NCI-H1436 (cell line): ENCODE results near the gene EIF3C.
"Not testable (repeated sequence)": the region's sequence is repeated elsewhere in the genome, so short reads cannot be mapped to it uniquely, and the experiment has no call there.

Experiments used
- DNase-seq: peaks from one replicate; lab custom pipeline; 2025; lab: John Stamatoyannopoulos, UW

Gene EIF3C, protein sequence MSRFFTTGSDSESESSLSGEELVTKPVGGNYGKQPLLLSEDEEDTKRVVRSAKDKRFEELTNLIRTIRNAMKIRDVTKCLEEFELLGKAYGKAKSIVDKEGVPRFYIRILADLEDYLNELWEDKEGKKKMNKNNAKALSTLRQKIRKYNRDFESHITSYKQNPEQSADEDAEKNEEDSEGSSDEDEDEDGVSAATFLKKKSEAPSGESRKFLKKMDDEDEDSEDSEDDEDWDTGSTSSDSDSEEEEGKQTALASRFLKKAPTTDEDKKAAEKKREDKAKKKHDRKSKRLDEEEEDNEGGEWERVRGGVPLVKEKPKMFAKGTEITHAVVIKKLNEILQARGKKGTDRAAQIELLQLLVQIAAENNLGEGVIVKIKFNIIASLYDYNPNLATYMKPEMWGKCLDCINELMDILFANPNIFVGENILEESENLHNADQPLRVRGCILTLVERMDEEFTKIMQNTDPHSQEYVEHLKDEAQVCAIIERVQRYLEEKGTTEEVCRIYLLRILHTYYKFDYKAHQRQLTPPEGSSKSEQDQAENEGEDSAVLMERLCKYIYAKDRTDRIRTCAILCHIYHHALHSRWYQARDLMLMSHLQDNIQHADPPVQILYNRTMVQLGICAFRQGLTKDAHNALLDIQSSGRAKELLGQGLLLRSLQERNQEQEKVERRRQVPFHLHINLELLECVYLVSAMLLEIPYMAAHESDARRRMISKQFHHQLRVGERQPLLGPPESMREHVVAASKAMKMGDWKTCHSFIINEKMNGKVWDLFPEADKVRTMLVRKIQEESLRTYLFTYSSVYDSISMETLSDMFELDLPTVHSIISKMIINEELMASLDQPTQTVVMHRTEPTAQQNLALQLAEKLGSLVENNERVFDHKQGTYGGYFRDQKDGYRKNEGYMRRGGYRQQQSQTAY

DNA sequence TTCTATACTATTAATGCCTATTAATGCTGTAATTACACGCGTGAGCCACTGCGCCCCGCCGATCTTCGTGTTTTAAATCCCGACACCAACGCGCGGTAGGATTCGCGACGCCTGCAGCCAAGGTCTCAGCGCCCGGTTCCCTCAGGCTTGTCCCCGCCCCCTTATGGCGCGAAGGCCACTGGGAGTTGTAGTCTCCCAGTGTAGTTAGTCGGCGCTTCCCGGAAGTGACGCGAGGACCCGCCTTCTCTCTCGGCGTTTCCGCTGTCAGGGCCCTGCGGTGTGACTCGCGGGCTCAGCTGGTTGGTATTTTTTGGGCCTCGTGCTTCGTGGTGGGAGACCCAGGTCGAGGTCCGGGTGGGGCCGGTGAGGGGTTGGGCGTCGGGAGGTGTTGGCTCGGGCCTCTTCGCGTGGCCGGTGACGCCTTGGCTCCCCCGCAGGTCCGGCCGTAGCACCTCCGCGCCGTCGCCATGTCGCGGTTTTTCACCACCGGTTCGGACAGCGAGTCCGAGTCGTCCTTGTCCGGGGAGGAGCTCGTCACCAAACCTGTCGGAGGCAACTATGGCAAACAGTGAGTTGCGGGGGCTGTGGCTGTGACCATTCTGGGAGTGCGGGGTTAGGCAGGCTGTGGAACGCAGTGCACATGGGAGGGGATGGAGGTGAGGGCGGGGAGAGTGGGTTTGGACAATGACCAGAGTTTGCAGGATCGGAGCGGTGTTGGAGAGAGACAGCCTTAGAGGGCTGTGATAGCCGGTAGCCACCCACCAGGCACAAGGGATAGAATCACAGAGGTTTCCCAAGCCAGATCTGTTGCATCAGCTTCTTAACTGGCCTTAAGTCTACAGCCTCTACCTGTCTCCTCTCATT lies at the start of gene EIF3C:
TSS of gene EIF3C (plus strand) at position 245 of the 864 bp plus-strand sequence. CDS start at position 468, 223 bp downstream.
- DNase-seq, result not testable (repeated sequence)

- DNase-seq, result not testable (repeated sequence)
Observed at GRCh38 chr16:28666264-28666663, 45.0 kb upstream of the EIF3C start.

GRCh38 chr16:28667480-28667879 lies 43.8 kb upstream of the EIF3C start:
- DNase-seq, result not testable (repeated sequence)

DNA sequence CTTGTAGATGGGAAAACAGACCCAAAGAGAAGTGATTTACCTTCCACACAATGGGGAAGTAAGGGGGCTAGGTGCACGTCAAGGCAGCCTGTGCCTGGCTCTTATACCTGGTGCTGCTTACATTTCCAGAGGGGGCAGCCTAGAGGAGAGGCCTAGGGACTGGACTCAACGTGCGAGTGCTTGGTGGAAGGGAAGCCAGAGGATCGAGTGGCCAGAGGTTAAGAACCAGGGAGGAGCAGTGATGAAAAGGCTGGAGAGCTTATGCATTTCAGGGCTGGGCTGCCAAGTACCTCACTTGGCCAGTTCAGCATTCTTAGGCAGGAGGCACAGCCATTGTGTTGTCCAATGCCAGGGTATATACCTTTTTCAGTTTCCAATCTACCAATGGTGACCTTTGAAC lies 43.1 kb upstream of the EIF3C start:
- DNase-seq, result not testable (repeated sequence)

DNA sequence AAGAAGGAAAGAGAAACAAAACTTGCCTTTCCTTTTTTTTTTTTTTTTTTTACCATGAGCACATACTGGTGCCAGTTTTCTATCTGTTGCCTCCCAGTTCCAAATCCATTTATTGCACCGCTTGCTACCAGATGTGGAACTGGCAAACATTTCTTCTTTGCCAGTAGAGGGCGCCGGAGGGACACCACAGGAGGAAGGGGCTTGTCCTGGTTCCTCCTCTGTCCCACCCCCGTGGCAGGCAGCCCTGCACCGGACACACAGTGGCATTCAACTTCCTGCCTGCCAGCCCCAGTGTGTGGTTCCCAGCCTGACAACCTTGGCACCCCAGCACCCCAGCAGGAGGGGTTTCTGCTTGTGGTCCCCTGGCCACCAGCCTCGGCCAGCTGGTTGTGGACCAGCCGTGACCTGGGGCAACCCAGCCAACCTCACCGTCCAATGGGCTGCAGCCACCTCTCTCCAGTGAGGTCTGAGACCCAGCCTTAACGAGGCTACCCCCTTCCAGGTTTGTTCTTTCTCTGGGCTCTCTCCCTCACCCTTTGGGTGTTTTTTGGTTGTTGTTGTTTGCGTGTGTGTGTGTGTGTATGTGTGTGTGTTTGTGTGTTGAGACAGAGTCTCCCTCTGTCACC lies 22.8 kb upstream of the EIF3C start:
- DNase-seq, result not testable (repeated sequence)

- DNase-seq, result not testable (repeated sequence)
Observed at GRCh38 chr16:28689425-28689824, 21.8 kb upstream of the EIF3C start.

GRCh38 chr16:28691722-28692121 lies 19.5 kb upstream of the EIF3C start:
- not testable (repeated sequence) for DNase-seq

DNA sequence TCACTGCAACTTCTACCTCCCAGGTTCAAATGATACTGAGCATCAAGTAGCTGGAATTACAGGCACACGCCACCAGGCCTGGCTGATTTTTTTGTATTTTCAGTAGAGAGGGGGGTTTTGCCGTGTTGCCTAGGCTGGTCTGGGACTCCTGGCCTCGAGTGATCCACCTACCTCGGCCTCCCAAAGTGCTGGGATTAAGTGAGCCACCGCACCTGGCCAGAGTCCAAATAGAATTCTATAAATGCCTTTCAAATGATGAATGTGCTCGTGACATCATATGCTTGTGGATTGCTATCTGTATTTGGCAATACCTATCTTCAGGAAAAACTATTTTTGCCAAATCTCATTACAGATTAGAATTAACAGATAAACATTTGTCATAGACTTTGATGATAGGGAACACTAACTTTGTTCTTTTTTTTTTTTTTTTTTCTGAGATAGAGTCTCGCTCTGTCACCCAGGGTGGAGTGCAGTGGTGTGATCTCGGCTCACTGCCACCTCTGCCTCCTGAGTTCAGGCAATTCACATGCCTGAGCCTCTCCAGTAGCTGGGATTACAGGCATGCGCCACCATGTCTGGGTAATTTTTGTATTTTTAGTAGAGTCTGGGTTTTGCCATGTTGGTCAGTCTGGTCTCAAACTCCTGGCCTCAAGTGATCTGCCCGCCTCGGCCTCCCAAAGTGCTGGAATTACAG lies 17.9 kb upstream of the EIF3C start:
- not testable (repeated sequence) for DNase-seq

DNA sequence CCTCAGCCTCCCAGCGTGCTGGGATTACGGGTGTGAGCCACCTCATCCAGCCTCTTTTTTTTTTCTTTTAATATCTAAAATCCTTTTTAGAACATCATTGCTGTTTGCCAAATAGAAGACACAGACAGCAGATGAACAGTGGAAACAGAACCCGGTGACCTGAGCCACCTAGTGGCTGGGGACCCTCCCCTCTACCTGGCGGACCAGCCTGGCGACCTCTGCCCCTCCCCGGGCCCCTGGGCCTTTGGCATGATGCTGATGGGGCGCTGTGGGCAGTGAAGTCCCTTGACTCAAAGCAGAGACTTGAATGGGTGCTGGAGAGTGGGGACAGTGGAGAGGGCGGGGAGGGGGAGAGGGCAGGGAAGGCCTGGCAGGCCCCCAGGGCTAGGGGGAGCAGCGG lies 11.5 kb upstream of the EIF3C start:
- DNase-seq, result not testable (repeated sequence)

GRCh38 chr16:28700349-28700748 lies 10.9 kb upstream of the EIF3C start:
- not testable (repeated sequence) for DNase-seq

- DNase-seq, result not testable (repeated sequence)
Observed at GRCh38 chr16:28701384-28701783, 9.9 kb upstream of the EIF3C start.

DNA sequence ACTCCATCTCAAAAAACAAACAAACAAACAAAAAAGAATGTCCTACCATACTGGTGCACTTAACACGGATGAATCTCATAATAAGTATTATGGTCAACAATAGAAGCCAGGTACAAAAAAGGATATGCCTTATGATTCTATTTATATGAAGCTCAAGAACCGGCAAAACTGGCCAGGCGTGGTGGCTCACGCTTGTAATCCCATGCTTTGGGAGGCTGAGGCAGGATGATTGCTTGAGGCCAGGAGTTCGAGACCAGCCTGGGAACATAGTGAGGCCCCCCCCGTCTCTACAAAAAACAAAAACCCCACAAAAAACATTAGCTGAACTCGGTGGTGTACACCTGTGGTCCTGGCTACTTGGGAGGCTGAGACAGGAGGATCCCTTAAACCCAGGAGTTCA lies 7.0 kb upstream of the EIF3C start:
- DNase-seq, result not testable (repeated sequence)

DNA sequence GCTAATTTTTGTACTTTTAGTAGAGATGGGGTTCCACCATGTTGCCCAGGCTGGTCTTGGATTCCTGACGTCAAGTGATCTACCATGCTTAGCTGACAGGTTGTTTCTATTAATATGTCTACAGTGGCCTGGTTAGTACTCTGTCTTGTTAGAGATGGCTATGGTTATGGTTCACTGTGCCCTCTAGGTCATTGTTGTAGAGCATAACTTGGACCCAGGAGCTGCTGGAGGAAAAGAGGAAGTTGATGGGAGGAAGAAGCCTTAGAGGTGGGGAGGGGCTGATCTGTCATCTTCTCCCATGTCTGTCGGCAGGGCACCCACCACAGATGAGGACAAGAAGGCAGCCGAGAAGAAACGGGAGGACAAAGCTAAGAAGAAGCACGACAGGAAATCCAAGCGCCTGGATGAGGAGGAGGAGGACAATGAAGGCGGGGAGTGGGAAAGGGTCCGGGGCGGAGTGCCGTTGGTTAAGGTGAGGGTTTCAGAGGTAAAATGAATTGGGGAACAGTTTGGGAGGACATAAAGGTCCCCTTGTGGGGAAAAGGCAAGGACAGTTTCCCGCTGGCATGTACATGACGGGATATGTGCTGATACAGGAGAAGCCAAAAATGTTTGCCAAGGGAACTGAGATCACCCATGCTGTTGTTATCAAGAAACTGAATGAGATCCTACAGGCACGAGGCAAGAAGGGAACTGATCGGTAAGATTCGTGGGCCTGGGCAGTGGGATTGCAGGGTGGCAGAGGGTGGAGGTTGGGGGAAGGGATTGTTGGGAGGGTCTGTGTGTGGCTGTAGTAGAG lies 11.8 kb downstream of the EIF3C start:
- DNase-seq, result not testable (repeated sequence)

DNA sequence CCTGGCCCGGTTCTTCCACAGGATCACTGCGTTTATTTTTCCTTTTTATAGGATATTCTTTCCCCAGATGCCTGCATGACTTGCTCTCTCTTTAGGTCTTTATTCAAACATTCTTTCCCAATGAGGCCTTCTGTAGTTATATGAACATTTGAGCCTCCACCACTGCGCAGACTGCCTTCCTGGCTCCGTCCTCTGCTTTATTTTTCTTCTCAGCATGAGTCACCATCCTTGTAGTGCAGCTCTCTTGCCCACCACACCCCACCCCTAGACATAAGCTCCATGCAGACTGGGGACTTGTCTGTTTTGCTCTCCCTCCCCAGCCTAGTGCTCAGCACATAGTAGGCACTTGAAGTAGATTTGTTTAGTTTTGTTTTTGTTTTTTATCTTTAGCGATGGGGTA lies 20.0 kb downstream of the EIF3C start:
- not testable (repeated sequence) for DNase-seq

GRCh38 chr16:28732455-28733124 lies 21.3 kb downstream of the EIF3C start:
- not testable (repeated sequence) for DNase-seq

DNA sequence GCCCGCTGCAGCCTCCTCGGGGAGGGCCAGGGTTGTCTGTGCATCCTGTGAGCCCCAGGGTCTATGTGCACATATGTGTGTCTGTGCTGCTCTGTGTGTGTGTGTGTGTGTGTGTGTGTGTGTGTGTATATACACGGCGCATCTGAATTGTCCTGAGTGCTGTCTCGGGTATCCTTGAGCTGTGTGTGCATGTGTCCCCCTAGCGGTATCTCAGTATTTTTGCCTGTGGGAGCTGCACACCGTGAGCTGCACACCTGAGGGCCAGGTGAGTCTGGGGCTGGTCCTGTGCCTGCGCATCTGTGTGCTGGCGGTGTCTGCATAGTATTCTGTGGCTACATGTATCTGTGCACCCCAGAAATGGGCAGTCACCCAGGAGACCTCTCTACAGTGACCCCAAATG lies 28.5 kb downstream of the EIF3C start:
- not testable (repeated sequence) for DNase-seq

DNA sequence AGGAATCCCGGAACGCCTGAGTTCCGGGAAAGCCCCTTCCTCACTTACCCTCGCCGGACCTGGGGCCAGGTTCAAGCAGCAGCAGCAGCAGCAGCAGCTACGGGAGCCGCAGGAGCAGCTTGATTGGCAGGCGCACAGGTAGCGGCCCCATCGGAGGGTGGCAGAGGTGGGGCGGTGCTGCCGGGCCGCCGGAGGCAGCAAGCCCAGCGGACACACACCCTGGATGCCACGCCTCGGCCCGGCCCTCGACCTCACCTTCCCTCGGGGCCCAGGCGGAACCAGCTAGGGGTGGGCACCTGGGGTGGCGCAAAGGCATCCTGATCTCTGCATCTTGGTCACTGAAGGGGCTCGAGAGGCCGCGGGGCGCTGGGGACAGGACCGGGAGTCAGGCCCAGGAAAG lies 29.4 kb downstream of the EIF3C start:
- DNase-seq, result not testable (repeated sequence)

- not testable (repeated sequence) for DNase-seq
Observed at GRCh38 chr16:28741295-28741694, 30.0 kb downstream of the EIF3C start.
